ENCODE results near the gene SYNGR3.

Gene SYNGR3

DNA sequence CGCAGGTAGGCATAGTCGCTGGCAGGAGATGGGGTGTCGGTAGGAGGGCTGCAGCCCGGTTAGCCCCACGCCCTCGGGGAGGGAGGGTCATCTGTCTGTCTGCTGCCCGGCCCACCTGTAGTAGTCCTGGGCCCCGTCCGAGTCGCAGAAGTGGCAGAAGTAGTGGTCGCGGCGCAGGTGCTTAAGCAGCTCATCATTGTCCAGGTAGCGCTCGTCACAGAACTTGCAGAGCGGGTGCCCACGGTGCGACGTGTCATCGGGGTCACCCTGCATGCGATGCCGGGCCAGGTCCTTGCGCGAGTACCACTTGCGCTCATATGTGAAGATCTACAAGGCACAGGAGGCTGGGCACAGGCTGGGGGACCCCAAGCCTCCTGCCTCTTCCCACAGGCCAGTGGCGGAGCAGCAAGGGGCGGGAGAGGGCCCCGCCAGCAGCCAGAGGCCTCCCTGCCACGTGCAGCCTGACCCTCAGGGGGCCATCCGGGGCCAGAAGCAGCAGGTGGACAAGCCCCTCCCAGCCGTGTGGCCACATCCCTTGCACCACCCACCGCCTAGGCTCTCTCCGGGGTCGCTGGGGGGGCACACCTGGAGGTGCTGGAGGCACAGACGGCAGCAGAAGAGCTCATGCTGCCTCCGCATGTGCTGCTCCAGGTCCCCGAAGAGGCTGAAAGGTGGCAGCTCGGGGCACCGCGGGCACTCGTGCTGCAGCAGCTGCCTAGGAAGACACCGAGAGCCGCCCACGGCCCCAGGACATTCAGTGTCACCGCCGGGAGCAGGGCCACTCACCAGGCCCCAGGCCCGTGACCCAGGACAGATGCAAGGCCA, 12.8 kb downstream of the SYNGR3 start:
- no peak overlapping the region for H3K4me3 ChIP-seq (ENCODE audit: control insufficient read depth, low read depth, low read length)
- DNase-seq (ENCODE audit: low read depth): no peak
- TF ChIP-seq, protein P1, sequence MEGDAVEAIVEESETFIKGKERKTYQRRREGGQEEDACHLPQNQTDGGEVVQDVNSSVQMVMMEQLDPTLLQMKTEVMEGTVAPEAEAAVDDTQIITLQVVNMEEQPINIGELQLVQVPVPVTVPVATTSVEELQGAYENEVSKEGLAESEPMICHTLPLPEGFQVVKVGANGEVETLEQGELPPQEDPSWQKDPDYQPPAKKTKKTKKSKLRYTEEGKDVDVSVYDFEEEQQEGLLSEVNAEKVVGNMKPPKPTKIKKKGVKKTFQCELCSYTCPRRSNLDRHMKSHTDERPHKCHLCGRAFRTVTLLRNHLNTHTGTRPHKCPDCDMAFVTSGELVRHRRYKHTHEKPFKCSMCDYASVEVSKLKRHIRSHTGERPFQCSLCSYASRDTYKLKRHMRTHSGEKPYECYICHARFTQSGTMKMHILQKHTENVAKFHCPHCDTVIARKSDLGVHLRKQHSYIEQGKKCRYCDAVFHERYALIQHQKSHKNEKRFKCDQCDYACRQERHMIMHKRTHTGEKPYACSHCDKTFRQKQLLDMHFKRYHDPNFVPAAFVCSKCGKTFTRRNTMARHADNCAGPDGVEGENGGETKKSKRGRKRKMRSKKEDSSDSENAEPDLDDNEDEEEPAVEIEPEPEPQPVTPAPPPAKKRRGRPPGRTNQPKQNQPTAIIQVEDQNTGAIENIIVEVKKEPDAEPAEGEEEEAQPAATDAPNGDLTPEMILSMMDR (IDR thresholded peaks at IDR 0.05; ENCODE audit: control insufficient read depth, insufficient read depth, low read depth, low read length, missing control alignments): no peak

DNA sequence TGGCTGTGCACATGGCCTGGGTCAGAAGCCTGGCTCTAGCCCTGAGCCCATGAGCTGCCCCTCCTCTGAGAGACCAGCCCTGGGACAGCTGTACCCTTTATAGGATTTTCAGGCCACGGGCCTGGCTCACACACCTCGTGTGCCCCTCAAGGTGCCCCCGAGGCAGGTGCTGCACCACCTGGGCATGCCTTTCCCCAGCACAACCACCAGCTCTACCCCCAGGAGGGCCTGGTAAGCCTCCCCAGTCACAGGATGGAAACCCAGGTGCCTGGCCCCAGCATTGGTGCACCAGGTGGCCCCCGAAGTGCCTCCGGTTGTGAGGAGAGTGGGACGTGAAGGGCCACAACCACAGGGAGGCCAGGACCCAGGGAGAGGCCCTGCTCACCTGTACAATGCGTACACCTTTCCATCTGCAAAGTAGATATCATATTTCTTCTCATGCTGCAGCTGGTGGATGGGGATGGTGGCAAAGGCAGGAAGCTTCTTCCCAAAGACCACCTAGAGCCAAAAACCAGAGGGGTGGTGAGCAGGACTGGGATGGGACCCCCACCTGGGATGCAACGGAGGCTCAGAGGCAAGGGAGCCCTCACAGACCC, 13.6 kb downstream of the SYNGR3 start:
- DNase-seq (ENCODE audit: low read depth): no peak
- no peak overlapping the region for H3K4me3 ChIP-seq (ENCODE audit: control insufficient read depth, low read depth, low read length)
- TF ChIP-seq, protein P1 (IDR thresholded peaks at IDR 0.05; ENCODE audit: control insufficient read depth, insufficient read depth, low read depth, low read length, missing control alignments): no peak

DNA sequence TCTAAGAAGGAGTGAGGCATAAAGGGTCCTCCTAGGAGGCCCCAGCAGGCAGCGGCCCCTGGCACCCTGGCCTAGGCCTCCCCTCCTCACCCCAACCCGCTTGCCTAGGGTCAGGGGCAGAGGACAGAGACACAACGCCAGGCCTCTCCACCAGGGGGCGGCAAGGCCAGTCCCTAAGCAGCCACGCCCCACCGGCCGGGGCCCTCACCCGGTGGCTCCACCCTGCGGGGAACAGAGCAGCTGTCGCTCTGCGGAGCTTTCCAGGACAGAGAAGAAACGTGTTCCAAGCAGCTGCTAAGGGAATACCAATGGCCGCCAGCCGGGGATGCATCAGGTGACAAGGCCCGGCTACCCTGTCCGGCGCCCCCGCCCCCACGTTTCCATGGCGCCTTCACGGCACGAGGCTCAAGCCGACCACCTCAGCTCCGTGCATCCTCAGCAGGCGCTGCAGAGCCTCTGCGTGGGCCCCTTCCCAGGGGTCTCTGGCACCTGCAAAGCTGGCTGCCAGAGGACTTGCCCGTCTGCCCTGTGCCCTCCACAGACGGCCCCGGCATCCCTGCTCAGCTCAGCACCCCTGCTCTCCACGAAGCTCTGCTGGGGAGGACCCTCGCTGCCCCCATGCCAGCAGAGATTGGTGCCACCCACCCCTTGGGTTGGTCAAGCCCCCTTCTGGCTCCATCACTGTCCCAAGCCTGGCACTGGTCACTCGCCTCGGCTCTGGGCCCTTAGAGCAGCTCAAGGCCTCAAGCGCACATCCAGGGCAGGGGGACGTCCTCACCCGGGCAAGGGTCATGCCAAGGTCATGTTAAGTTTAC, 14.3 kb downstream of the SYNGR3 start:
- DNase-seq (ENCODE audit: low read depth): no peak
- H3K4me3 ChIP-seq (ENCODE audit: control insufficient read depth, low read depth, low read length): no peak overlapping the region
- TF ChIP-seq, protein P1 (IDR thresholded peaks at IDR 0.05; ENCODE audit: control insufficient read depth, insufficient read depth, low read depth, low read length, missing control alignments): peak; percentile 91

DNA sequence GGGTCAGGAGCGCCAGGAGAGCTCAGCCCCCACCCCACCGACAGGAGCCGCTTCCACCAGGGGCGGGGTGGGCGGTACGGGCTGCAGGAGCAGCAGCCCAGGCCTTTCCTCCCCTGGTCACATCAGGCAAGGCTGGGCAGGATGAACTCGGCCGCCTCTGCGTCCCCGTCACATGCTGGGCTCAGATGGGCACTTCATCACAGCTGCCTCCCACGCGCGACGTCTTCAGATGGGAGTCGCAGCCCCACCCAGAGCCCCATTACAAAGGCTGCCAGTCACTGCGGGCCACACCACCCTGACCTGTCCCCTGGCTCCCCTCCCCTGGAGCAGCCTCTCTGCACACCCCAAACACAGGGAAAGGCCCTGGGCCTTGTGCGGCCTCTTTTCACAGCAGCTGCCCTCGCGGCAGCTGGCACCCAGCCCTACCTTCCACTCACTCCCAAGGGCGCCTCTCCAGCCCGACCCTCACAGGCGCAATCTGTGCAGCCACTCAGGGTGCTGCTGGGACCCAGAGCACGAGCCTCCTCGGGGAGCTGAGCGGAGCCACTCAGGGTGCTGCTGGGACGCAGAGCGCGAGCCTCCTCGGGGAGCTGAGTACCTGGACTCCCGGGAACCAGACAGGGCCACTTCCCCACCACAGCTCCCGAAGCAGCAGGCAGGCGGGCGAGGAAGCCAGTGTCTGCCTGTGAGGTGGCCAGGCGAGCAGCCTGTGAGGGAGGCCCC, 15.2 kb downstream of the SYNGR3 start:
- TF ChIP-seq, protein P1 (IDR thresholded peaks at IDR 0.05; ENCODE audit: control insufficient read depth, insufficient read depth, low read depth, low read length, missing control alignments): no peak
- DNase-seq (ENCODE audit: low read depth): no peak
- no peak overlapping the region for H3K4me3 ChIP-seq (ENCODE audit: control insufficient read depth, low read depth, low read length)

DNA sequence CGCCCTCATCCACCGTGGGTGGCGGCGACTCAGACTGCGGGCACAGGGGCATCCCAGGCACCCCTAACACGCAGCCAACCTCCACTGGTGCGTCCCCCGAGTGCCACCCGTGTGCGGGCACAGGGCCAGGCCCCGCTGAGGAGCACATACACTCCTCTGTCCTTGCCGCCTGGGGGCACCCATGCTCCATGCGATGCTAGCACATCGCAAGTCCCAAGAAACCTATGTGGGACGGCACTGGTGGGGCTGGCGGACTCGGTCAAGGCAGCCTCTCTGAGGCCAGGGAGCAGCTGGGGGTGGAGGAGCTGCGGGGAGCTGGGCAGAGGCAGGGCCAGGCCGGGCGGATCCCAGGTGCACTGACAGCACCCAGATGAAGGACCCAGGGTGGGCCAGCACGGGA, 15.9 kb downstream of the SYNGR3 start:
- TF ChIP-seq, protein P1 (IDR thresholded peaks at IDR 0.05; ENCODE audit: control insufficient read depth, insufficient read depth, low read depth, low read length, missing control alignments): no peak
- DNase-seq (ENCODE audit: low read depth): no peak

DNA sequence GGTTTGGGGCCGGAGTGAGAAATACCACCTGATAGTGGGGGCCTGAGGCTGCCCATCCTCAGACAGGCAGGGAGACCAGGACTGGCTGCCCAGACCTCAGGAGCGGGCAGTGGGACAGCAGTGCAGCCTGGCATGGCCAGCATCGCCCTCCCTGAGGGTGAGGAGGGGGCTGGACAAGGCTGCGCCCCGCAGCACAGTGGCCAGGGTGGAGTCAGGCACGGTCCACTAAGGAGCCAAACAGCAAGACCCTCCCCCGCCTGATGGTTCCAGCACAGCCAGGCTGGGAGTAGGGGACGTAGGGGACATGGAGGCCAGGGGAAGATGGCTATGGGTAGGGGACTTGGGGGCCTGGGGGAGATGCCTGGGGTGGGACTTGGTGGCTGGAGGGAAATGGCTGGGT, 16.5 kb downstream of the SYNGR3 start:
- TF ChIP-seq, protein P1 (IDR thresholded peaks at IDR 0.05; ENCODE audit: control insufficient read depth, insufficient read depth, low read depth, low read length, missing control alignments): no peak
- no peak overlapping the region for H3K4me3 ChIP-seq (ENCODE audit: control insufficient read depth, low read depth, low read length)
- no peak for DNase-seq (ENCODE audit: low read depth)

More for the DNA sequence above, 15.9 kb downstream of the SYNGR3 start:
- H3K4me3 ChIP-seq (ENCODE audit: control insufficient read depth, low read depth, low read length): no peak overlapping the region
